GM12878 (cell line): ENCODE results near the gene MRPS27. TPM values are rescaled to one million over a fixed set of nuclear protein-coding genes. Genes with fewer than 3 reads are reported as not detected.

Source experiments
- ATAC-seq: fragments of 200-7000 bp; cut with Tn5 transposase; 3 replicates; pipeline ENCODE4 v1.9.1; 2020; ENCODE audit warnings: mild to moderate bottlenecking, moderate library complexity
- BruUV-seq: library from RNA; stranded (reverse); fragments of 400-500 nt; replicated peaks from 2 replicates; lab custom pipeline; 2021; lab: Mats Ljungman, UMichigan
- CTCF ChIA-PET: fragments of 300-600 bp; sonication (Branson Sonifier 250); formaldehyde crosslinking; extraction: SDS; loops from one replicate; lab custom pipeline; 2021; ENCODE audit warnings: inconsistent platforms; lab: Yijun Ruan, JAX
- POLR2A ChIA-PET: fragments of 350-600 bp; formaldehyde crosslinking; extraction: SDS; loops from one replicate; lab custom pipeline; 2021; ENCODE audit warnings: inconsistent platforms; lab: Charles Lee
- RAD21 ChIA-PET: fragments of 300-600 bp; sonication (Branson Sonifier 250); formaldehyde crosslinking; loops from one replicate; lab custom pipeline; 2023; ENCODE audit warnings: antibody characterized with exemption; ENCODE audit not compliant: unreplicated experiment; lab: Charles Lee
- SMC1A ChIA-PET: fragments of 300-600 bp; sonication (Branson Sonifier 250); formaldehyde crosslinking; loops from one replicate; lab custom pipeline; 2023; ENCODE audit not compliant: unreplicated experiment, uncharacterized antibody; lab: Charles Lee
- DNase-seq: peaks from one replicate; pipeline ENCODE4 v3.0.0-alpha.2; 2011; ENCODE audit warnings: low read depth, low spot score
- FAIRE-seq: peaks from 3 replicates; lab custom pipeline; 2011; peaks lifted over from hg19 to GRCh38; lab: Jason Lieb, UNC
- H2AFZ ChIP-seq: 2 replicates; pipeline ENCODE4 v1.6.0; 2011; ENCODE audit warnings: low read depth, low read length, control low read depth; ENCODE audit not compliant: control insufficient read depth
- H3K27ac ChIP-seq: 2 replicates; pipeline ENCODE4 v1.5.1; 2011; ENCODE audit warnings: control low read depth; ENCODE audit not compliant: control insufficient read depth, insufficient read depth
- H3K27me3 ChIP-seq, 2 experiments: replicated peaks in 1 of 2; 2 replicates each; pipeline versions ENCODE4 v1.6.0 to v1.6.1; 2011; ENCODE audit warnings: low read length in 1 of 2; ENCODE audit not compliant: control insufficient read depth in 2 of 2, insufficient read depth in 2 of 2
- H3K36me3 ChIP-seq, 2 experiments: 2 replicates each; pipeline ENCODE4 v1.5.1; 2011; ENCODE audit warnings: low read length in 1 of 2; ENCODE audit not compliant: control insufficient read depth in 2 of 2, insufficient read depth in 2 of 2
- H3K4me1 ChIP-seq: 2 replicates; pipeline ENCODE4 v1.6.1; 2011; ENCODE audit warnings: mild to moderate bottlenecking, low read length, moderate library complexity, mixed read lengths; ENCODE audit not compliant: control insufficient read depth, insufficient read depth
- H3K4me2 ChIP-seq: 2 replicates; pipeline ENCODE4 v1.6.0; 2011; ENCODE audit warnings: control low read depth; ENCODE audit not compliant: control insufficient read depth, insufficient read depth
- H3K4me3 ChIP-seq: fragments of 200-600 bp; sonication (generic); 2 replicates; pipeline ENCODE4 v1.5.1; 2016
- H3K79me2 ChIP-seq: 2 replicates; pipeline ENCODE4 v1.6.0; 2011; ENCODE audit warnings: low read length; ENCODE audit not compliant: control insufficient read depth, insufficient read depth
- H3K9ac ChIP-seq: 2 replicates; pipeline ENCODE4 v1.8.0; 2011; ENCODE audit warnings: low read length, control low read depth, mixed read lengths; ENCODE audit not compliant: control insufficient read depth, insufficient read depth
- H3K9me3 ChIP-seq: replicated peaks from 3 replicates; pipeline ENCODE4 v1.5.1; 2011; ENCODE audit warnings: mild to moderate bottlenecking, low read length; ENCODE audit not compliant: control insufficient read depth, insufficient read depth
- H4K20me1 ChIP-seq: 2 replicates; pipeline ENCODE4 v1.6.0; 2011; ENCODE audit not compliant: control insufficient read depth, insufficient read depth
- BCL11A ChIP-seq: IDR thresholded peaks from 2 replicates; pipeline ENCODE4 v1.6.1; 2011; ENCODE audit warnings: low read depth, low read length
- CHD1 ChIP-seq: IDR thresholded peaks from 2 replicates; pipeline ENCODE4 v1.6.1; 2012; ENCODE audit warnings: low read depth, low read length, improper control_type of control experiment
- EED ChIP-seq: sonication (generic); IDR thresholded peaks from 2 replicates; pipeline ENCODE4 v1.6.1; 2016; ENCODE audit warnings: antibody characterized with exemption, low read depth
- GATAD2B ChIP-seq: fragments of 450-650 bp; conservative IDR thresholded peaks from 2 replicates; pipeline ENCODE4 v1.6.1; 2017; ENCODE audit warnings: low read depth, mild to moderate bottlenecking, moderate library complexity
- NFYB ChIP-seq: IDR thresholded peaks from 2 replicates; pipeline ENCODE4 v1.6.1; 2011; ENCODE audit warnings: low read depth, mild to moderate bottlenecking, low read length, improper control_type of control experiment, moderate library complexity; ENCODE audit not compliant: insufficient read depth
- NR2C2 ChIP-seq: IDR thresholded peaks from 2 replicates; pipeline ENCODE4 v1.6.1; 2011; ENCODE audit warnings: borderline replicate concordance, low read depth; ENCODE audit not compliant: control insufficient read depth, insufficient read length
- PRDM15 ChIP-seq: fragments of 450-650 bp; formaldehyde crosslinking; IDR thresholded peaks from 2 replicates; pipeline ENCODE4 v1.4.0; 2020; ENCODE audit warnings: mild to moderate bottlenecking, moderate library complexity
- SREBF2 ChIP-seq: IDR thresholded peaks from 2 replicates; pipeline ENCODE4 v1.6.1; 2012; ENCODE audit warnings: mild to moderate bottlenecking, low read length
- USF2 ChIP-seq: IDR thresholded peaks from 2 replicates; pipeline ENCODE4 v1.6.1; 2011; ENCODE audit warnings: low read depth, low read length, improper control_type of control experiment, borderline replicate concordance
- ZNF24 ChIP-seq: fragments of 450-650 bp; IDR thresholded peaks from 2 replicates; pipeline ENCODE4 v1.6.1; 2017; ENCODE audit warnings: antibody characterized with exemption, mild to moderate bottlenecking
- ZNF622 ChIP-seq: fragments of 450-650 bp; IDR thresholded peaks from 2 replicates; pipeline ENCODE4 v1.6.1; 2017; ENCODE audit warnings: mild to moderate bottlenecking, inconsistent platforms
- ZZZ3 ChIP-seq: IDR thresholded peaks from 2 replicates; pipeline ENCODE4 v1.6.1; 2011; ENCODE audit warnings: low read depth; ENCODE audit not compliant: control insufficient read depth, insufficient read length
- WGBS: methylation state at CpG from one replicate; pipeline ENCODE4 v1.1.6; 2016; ENCODE audit warnings: low lambda C conversion rate; ENCODE audit not compliant: insufficient replicate concordance, insufficient coverage; ENCODE audit errors: missing lambda C conversion rate; 5-methylcytosine and 5-hydroxymethylcytosine counted together
- in situ Hi-C: fragments of 300-500 bp; cut with MboI; formaldehyde crosslinking; loops from 9 replicates; pipeline ENCODE4 v1.14.3; 2018; ENCODE audit warnings: mixed read lengths
- intact Hi-C: fragments of 100-400 bp; cut with micrococcal nuclease; formaldehyde crosslinking; loops from one replicate; pipeline ENCODE4 v1.14.2; 2022; ENCODE audit not compliant: unreplicated experiment
- polyA plus RNA-seq, 11 experiments: library from polyadenylated mRNA; depleted of rRNA in 4 of 11; unstranded in 6 of 11; stranded (reverse) in 5 of 11; fragments of >200 nt; fragmentation: Nextera tagmentation in 4 of 11; fragmentation: Illumina TruSeq in 1 of 11; extraction: Ambion mirVana in 4 of 11; extraction: Trizol in 1 of 11; gene quantifications; 1 replicate in 1 of 11; 2 replicates in 10 of 11; pipeline versions ENCODE4 v1.2.1 to v1.2.3, GENCODE V29; 2011 to 2016; ENCODE audit warnings: inconsistent platforms in 2 of 11, missing spikeins in 2 of 11, low read depth in 1 of 11
- total RNA-seq, 4 experiments: library from RNA; depleted of rRNA in 3 of 4; stranded (reverse); fragments of >200 nt in 3 of 4; fragmentation: Illumina TruSeq in 1 of 4; extraction: Trizol in 1 of 4; gene quantifications; 2 replicates each; pipeline versions ENCODE4 v1.2.1 to v1.2.3, GENCODE V29; 2013 to 2021
- TF ChIP-seq, protein P1 (sequence below), 3 experiments: IDR thresholded peaks in 2 of 3; conservative IDR thresholded peaks in 1 of 3; 2 replicates each; pipeline ENCODE4 v1.5.1; 2011; ENCODE audit warnings: low read depth in 3 of 3, low read length in 3 of 3, mild to moderate bottlenecking in 3 of 3, control low read depth in 2 of 3, moderate library complexity in 2 of 3, inconsistent platforms in 1 of 3, mixed read lengths in 1 of 3; ENCODE audit not compliant: control insufficient read depth in 2 of 3, insufficient read depth in 1 of 3; ENCODE audit errors: extremely low read depth in 1 of 3

The MRPS27 gene
- total and polyA plus RNA-seq, 10 of the 15 experiments (the other 5 are each of a cell fraction or from before 2014, with no cell fraction given), result 61.0 to 128 (median 93.0) TPM

GRCh38 chr5:72366324-72366976 is 46.4 kb upstream of the MRPS27 start (continued):
- TF ChIP-seq EED, result no peak

- no peak overlapping the region for H3K4me2 ChIP-seq
- BruUV-seq, result no TSS peak
- ChIA-PET SMC1A (interaction anchor here (1.4 to 8.6 kb wide), 6 partner anchors 9 to 160 kb away, joined by 4 to 214 read pairs (median 20); no protein-coding TSS in a partner anchor), POLR2A (interaction anchor here (3.0 kb wide), 1 partner anchor 159 kb away, joined by 11 read pairs; no protein-coding TSS in a partner anchor), RAD21 (interaction anchor here (0.9 to 6.0 kb wide), 7 partner anchors 29 to 453 kb away, joined by 3 to 159 read pairs (median 5); no protein-coding TSS in a partner anchor), CTCF (interaction anchor here (2.1 to 9.4 kb wide), 7 partner anchors 8 to 453 kb away, joined by 6 to 238 read pairs (median 23); partner anchors contain the start of gene TNPO1)
- in situ Hi-C loops (no loop called here), intact Hi-C loops (no loop called here)
- no peak overlapping the region for H3K4me3 ChIP-seq
- no peaks in the 10 kb centered on the region for H3K79me2 ChIP-seq
- no peak overlapping the region for H2AFZ ChIP-seq
- no peaks in the 10 kb centered on the region for H3K27me3 ChIP-seq
- WGBS, result 96% methylated on average over 4 of the region's 4 CpGs
- no peaks in the 10 kb centered on the region for H4K20me1 ChIP-seq
- H3K9me3 ChIP-seq, result no peaks in the 10 kb centered on the region
- peaks cover 0 to 6% of the 10 kb centered on the region in 2 experiments; a peak in 1 of 4 replicates for H3K36me3 ChIP-seq
- no peak for FAIRE-seq
- DNase-seq, result no peak
- H3K4me1 ChIP-seq, result peaks cover 13% of the 10 kb centered on the region
- TF ChIP-seq USF2 (no peak), ZNF24 (no peak), SREBF2 (no peak), CHD1 (no peak), BCL11A (no peak), NR2C2 (no peak), NFYB (no peak), GATAD2B (no peak), ZNF622 (no peak), PRDM15 (CRISPR knock-in tag) (no peak), ZZZ3 (no peak)
- TF ChIP-seq, protein P1, sequence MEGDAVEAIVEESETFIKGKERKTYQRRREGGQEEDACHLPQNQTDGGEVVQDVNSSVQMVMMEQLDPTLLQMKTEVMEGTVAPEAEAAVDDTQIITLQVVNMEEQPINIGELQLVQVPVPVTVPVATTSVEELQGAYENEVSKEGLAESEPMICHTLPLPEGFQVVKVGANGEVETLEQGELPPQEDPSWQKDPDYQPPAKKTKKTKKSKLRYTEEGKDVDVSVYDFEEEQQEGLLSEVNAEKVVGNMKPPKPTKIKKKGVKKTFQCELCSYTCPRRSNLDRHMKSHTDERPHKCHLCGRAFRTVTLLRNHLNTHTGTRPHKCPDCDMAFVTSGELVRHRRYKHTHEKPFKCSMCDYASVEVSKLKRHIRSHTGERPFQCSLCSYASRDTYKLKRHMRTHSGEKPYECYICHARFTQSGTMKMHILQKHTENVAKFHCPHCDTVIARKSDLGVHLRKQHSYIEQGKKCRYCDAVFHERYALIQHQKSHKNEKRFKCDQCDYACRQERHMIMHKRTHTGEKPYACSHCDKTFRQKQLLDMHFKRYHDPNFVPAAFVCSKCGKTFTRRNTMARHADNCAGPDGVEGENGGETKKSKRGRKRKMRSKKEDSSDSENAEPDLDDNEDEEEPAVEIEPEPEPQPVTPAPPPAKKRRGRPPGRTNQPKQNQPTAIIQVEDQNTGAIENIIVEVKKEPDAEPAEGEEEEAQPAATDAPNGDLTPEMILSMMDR (IDR thresholded peaks at IDR 0.05 in 2 of 3, conservative IDR thresholded peaks at IDR 0.05 in 1 of 3; ENCODE audit: control insufficient read depth in 2 of 3, extremely low read depth in 1 of 3, insufficient read depth in 1 of 3, low read depth in 3 of 3, low read length in 3 of 3), result no peak
- H3K27ac ChIP-seq, result no peak overlapping the region
- ATAC-seq, result no peak
- no peak overlapping the region for H3K9ac ChIP-seq
Observed at GRCh38 chr5:72364951-72365350, 44.9 kb upstream of the MRPS27 start.
